Ishikawa (cell line): ENCODE results near the gene EIPR1.

Source experiments
- CEBPB ChIP-seq: IDR thresholded peaks from 2 replicates; pipeline ENCODE4 v1.6.1; 2012
- CREB1 ChIP-seq: IDR thresholded peaks from 2 replicates; pipeline ENCODE4 v1.6.1; 2012; ENCODE audit warnings: low read depth
- EGR1 ChIP-seq: IDR thresholded peaks from 2 replicates; pipeline ENCODE4 v1.6.1; 2012
- EP300 ChIP-seq: IDR thresholded peaks from 2 replicates; pipeline ENCODE4 v1.6.1; 2012; ENCODE audit warnings: borderline replicate concordance
- FOXM1 ChIP-seq: IDR thresholded peaks from 2 replicates; pipeline ENCODE4 v1.6.1; 2012; ENCODE audit warnings: low read depth, borderline replicate concordance
- MAX ChIP-seq: IDR thresholded peaks from 2 replicates; pipeline ENCODE4 v1.6.1; 2012
- NFIC ChIP-seq: IDR thresholded peaks from 2 replicates; pipeline ENCODE4 v1.6.1; 2012
- RAD21 ChIP-seq: IDR thresholded peaks from 2 replicates; pipeline ENCODE4 v1.6.1; 2012; ENCODE audit warnings: low read depth
- REST ChIP-seq: IDR thresholded peaks from 2 replicates; pipeline ENCODE4 v1.6.1; 2012; ENCODE audit warnings: low read depth, mild to moderate bottlenecking
- TAF1 ChIP-seq: IDR thresholded peaks from 2 replicates; pipeline ENCODE4 v1.6.1; 2012; ENCODE audit warnings: low read depth, mild to moderate bottlenecking
- TCF12 ChIP-seq: IDR thresholded peaks from 2 replicates; pipeline ENCODE4 v1.6.1; 2012; ENCODE audit warnings: low read depth
- TEAD4 ChIP-seq: IDR thresholded peaks from 2 replicates; pipeline ENCODE4 v1.6.1; 2012
- YY1 ChIP-seq: IDR thresholded peaks from 2 replicates; pipeline ENCODE4 v1.6.1; 2012; ENCODE audit warnings: low read depth
- ZBTB7A ChIP-seq: IDR thresholded peaks from 2 replicates; pipeline ENCODE4 v1.6.1; 2012; ENCODE audit warnings: low read depth
- TF ChIP-seq, protein P1 (sequence below): IDR thresholded peaks from 2 replicates; pipeline ENCODE4 v1.6.1; 2012

Gene EIPR1

GRCh38 chr2:3265981-3266924 is 111.4 kb downstream of the EIPR1 start:
- no peak for TF ChIP-seq TAF1
- no peak for TF ChIP-seq CEBPB
- TF ChIP-seq TCF12 = no peak
- no peak for TF ChIP-seq TEAD4
- no peak for TF ChIP-seq CREB1

DNA sequence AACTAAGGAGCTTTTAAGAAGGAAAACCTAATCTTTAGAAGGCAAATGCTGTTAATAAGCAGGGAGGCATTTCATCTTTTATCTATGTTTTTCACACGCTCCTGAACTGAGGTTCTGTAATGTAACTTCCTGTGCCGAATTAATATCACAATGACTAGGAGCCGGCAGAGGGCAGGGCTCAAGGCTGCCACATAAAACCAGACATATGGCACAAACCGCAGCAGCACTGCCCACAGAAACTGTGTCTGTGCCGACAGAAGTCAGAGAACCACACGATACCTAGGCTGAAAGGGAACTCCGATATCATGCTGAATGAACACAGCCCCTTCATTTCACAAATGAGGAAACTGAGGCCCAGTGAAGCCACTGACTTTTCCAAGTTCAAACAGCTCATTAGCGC is 112.1 kb downstream of the EIPR1 start:
- TF ChIP-seq RAD21 (no peak), ZBTB7A (no peak), EP300 (no peak)

DNA sequence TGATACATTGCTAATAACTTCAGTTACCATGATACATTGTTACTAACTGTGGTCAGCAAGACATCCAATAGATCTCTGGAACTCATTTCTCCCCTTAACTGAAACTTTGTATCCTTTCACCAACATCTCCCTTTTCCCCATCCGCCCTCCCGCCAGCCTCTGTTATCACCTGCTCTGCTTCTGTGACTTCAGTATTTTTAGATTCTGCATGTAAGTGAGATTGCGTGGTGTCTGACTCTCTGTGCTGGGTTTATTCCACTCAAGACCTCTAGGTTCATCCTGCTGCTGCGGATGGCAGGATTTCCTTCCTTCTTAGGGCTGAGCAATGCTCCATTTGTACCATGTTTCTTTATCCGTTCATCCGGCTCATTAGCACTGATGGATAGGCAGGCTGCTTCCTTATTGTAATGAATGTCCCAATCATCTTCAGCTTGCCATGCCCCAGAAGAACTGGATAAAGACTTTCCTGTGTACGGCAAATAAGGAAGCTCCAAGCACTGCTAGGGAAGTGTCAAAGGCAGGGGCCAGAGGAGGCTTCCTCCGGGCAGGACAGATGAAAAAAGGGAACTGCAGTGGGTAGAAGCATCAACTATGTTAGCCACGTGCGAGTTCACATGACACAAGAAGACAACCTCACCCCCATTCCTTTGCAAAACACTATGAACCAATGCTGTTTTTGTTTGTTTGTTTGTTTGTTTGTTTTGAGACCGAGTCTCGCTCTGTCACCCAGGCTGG is 113.4 kb downstream of the EIPR1 start:
- TF ChIP-seq TAF1 (no peak), ZBTB7A (no peak), EGR1 (no peak), CEBPB (no peak), NFIC (no peak), FOXM1 (no peak), CREB1 (no peak), EP300 (no peak), YY1 (no peak), TEAD4 (no peak), MAX (no peak), RAD21 (no peak)
- TF ChIP-seq, protein P1, sequence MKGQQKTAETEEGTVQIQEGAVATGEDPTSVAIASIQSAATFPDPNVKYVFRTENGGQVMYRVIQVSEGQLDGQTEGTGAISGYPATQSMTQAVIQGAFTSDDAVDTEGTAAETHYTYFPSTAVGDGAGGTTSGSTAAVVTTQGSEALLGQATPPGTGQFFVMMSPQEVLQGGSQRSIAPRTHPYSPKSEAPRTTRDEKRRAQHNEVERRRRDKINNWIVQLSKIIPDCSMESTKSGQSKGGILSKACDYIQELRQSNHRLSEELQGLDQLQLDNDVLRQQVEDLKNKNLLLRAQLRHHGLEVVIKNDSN = no peak

GRCh38 chr2:3263487-3263886 is 114.1 kb downstream of the EIPR1 start:
- TF ChIP-seq NFIC = no peak
- TF ChIP-seq RAD21 = no peak
- TF ChIP-seq TAF1 = no peak
- no peak for TF ChIP-seq REST
- TF ChIP-seq CEBPB = no peak

DNA sequence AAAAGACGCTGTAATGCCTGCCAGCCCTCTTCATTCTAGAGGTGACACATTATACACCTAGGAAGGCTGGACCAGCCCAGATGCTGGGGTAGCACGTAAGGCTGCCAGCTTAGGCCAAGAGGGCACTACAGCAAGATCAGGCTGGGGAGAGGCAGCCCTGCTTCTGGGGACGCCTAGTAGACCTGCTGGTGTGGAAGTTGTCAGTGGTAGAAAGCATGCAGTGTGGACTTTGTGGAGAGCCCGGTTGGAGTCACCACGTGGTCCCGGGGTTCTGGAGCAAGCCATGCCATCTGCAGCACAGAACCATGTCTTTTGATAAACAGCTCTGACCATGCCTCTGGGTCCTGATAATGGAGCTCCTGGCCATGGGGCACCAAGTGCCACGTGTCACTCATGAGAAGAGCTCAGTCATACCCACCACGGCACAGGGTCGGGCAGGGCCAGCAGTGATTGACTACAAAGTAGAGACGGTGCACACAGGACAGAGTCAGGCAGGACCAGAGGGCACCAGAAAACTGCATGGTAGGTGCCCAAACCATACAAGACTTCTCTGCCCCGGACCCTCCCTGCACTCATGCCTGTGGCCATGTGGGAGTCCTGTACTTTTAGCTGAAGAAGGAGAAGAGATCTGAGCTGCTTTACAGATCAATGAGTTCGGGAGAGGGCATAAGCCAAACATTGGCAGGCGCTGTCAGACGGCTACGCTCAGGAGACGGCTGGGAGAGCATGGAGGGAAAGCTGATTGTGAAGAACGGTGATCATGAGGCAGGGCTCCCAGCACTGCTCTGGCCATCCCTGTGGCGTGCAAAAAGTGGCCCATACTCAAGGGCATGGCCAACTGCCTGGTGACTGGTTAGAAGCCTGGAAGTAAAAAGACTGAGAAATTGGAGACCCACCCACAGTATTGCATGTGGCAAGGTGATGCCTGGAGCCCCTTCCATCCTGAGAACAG is 114.9 kb downstream of the EIPR1 start:
- no peak for TF ChIP-seq TEAD4
- no peak for TF ChIP-seq EGR1
- TF ChIP-seq CEBPB = no peak
- TF ChIP-seq NFIC = no peak
- TF ChIP-seq EP300 = no peak
- TF ChIP-seq TAF1 = no peak
- no peak for TF ChIP-seq YY1
- TF ChIP-seq FOXM1 = no peak

DNA sequence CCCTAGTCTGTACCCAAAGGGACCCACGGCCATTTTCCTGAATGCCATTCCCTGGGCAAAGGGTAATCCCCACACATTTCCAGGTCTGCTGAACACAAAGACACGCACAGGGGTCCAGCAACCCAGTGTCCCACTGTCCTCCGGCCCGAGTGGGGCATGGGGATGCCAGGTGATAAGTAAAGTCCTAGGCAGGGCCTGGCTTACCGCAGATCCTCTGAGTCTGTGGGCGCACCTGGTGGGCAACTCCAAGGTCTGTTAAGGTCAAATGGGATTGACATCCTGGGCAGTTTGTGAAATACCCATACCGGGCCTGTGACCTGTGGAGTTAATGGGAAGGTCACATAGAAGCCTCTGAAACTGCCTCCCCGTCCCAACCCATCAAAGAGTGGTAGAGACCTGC is 116.1 kb downstream of the EIPR1 start:
- TF ChIP-seq CEBPB (no peak), TEAD4 (no peak), FOXM1 (no peak), ZBTB7A (no peak), NFIC (no peak), CREB1 (no peak), TAF1 (no peak), EP300 (no peak), EGR1 (no peak), RAD21 (no peak), YY1 (no peak), MAX (no peak), TCF12 (no peak), REST (no peak)
- TF ChIP-seq, protein P1 = no peak
